SIG-M5 treated with dmso at 0.1 percent for 504 hours (cell line): Measurements from ENCODE around the gene CDC42EP1.
A peak's percentile ranks its signal among the peaks of the same experiment; 100 is the strongest.
"Not testable (repeated sequence)": the region's sequence is repeated elsewhere in the genome, so short reads cannot be mapped to it uniquely, and the experiment has no call there.

Source experiments
- DNase-seq: peaks from one replicate; lab custom pipeline; 2025; ENCODE audit not compliant: unreplicated experiment; lab: John Stamatoyannopoulos, UW

CDC42EP1 gene

DNA sequence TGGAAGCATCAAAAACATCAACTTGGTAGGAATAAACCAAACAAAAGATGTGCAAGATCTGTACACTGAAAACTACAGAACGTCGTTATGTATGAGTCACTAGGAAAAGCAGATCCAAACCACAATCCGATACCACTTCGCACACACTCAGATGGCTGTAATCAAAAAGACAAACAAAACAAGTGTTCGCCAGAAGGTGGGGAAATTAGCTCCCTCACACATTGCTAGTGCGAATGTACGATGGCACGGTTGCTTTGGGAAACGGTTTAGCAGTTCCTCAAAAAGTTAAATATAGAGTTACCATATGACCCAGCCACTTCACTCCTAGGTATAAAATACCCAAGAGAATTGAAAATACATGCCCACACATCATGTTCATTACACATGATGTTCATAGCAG, 26.3 kb upstream of the CDC42EP1 start:
- peak; percentile 60 for DNase-seq

DNA sequence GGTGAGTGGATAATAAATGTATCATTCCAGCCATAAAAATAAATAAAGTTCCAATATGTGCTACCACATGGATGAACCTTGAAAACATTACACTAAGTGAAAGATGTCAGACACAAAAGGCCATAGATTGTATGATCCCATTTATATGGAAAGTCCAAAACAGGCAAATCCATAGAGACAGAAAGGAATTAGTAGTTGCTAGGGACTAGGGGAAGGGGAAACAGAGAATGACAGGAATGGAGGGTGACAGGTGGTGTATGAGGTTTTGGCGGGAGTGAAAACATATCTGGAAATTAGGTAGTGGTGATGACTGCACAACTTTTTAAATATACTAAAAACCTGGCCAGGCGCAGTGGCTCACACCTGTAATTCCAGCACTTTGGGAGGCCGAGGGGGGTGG, 25.8 kb upstream of the CDC42EP1 start:
- DNase-seq: no peak

DNA sequence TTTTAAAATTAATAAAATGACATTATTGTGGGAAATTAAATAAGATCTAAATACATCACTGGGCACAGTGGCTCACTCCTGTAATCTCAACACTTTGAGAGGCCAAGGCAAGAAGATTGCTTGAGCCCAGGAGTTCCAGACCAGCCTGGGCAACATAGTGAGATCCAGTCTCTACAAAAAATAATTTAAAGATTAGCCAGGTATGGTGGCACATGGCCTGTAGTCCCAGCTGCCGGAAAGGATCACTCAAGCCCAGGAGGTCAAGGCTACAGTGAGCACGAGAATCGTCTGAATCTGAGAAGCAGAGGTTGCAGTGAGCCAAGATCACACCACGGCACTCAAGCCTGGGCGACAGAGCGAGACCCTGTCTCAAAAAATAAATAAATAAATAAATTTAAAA, 25.1 kb upstream of the CDC42EP1 start:
- no peak for DNase-seq

DNA sequence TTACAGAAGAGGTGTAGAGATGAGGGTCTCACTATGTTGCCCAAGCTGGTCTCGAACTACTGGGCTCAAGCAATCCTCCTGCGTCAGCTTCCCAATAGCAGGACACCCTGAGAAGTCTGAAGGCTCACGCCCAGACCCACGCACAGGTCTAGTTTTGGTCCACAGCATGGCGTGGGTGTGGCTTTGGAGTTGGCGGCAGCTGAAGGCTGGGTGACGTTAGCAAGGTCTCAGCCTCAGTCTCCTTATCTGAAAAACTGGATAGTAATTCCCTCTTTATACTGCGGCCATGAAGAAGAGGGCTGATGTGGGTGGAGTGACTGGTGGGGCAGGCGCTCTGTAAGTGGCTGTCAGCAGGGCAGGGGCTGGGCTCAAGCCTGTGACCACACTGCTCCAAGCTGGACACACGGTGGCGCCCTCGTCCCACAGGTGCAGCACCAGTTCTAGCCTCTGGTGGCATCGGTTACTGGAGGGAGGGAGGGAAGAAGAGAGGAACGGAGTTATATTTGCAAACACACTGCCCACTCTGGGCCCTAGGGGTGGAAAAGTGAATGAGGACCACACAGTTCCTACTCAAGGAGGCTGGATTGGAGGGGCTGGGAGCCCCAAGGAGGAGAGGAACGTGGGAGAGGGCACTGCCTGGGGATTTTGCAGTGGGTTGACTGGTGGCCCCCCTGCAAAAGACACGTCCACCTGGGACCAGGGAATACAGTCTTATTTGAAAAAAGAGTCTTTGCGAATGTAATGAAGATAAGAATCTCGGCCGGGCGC, 21.5 kb upstream of the CDC42EP1 start:
- peak; percentile 90 for DNase-seq

DNA sequence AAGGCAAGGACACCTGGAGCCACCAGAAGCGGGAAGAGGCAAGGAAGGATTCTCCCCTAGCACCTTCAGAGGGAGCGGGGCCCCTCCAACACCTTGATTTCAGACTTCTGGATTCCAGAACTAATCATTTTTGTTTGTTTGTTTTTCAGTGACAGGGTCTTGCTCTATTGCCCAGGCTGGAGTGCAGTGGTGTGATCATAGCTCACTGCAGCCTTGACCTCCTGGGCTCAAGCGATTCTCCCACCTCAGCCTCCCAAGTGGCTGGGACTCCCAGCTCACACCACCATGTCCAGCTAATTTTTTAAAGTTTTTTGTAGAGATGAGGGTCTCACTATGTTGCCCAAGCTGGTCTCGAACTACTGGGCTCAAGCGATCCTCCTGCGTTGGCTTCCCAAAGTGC, 20.5 kb upstream of the CDC42EP1 start:
- DNase-seq: not testable (repeated sequence)

DNA sequence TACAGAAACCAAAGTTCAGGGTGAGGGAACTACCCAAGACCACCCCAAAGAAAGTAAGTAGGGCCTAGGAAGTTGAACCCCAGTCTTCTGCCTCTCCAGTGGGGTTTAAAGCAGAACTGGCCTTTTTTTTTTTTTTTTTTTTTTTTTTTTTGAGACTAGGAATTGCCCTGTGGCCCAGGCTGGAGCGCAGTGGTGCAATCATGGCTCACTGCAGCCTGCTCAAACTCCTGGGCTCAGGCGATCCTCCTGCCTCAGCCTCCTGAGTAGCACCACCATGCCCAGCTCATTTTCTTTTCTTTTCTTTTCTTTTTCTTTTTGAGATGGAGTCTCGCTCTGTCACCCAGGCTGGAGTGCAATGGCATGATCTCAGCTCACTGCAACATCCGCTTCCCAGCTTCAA, 17.9 kb upstream of the CDC42EP1 start:
- not testable (repeated sequence) for DNase-seq

DNA sequence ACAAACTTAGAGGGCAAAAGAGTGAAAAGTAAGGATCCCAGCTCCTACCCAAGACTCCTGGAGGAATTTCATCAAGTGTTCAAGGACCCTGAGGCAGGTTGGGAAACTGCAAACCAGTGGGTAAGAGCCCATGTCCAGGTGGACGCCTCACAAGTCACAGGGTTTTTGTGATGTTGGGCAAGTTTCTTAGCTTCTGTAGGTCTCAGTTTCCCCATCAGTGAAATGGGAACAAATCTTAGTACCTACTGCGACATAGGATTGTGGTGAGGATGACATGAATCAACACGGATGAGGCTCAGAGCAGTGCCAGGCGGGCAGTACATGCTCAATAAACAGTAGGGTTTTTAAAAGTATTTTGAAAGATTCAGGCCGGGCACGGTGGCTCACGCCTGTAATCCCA, 17.3 kb upstream of the CDC42EP1 start:
- no peak for DNase-seq

DNA sequence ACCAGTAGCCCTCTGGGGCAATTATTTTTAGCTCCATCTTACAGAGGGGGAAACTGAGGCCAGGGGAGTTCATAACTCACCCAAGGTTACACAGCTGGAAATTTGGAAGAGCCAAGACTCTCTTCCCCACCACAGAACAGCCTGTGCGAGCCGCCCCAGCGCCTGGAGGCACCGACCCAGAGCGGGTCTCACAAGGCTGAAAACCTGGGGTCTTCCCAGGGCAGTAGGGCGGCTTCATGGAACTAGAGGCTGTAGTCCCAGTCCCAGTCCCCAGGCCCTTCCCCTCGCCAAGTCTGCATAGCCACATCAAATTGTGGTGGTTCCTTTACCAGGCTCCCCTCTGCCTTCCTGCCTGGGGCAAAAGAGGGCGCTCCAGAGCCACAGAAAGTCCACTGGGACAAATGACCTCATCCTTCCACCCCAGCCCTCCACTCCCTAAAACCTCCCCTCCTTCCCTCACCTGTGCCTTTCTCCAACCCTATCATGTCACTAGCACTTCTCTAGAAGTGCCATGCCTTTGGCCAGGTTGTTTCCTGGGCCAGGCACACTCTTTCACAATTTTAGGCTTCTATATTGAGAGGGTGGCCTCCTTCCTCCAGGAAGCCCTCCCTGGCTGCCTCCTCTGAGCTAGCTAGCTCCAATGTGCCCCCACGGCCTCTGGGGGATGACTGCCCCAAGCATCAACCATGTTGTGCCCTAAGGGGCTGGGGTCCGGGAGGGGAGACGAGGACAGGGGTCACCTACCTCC, 15.2 kb upstream of the CDC42EP1 start:
- peak; percentile 27 for DNase-seq

DNA sequence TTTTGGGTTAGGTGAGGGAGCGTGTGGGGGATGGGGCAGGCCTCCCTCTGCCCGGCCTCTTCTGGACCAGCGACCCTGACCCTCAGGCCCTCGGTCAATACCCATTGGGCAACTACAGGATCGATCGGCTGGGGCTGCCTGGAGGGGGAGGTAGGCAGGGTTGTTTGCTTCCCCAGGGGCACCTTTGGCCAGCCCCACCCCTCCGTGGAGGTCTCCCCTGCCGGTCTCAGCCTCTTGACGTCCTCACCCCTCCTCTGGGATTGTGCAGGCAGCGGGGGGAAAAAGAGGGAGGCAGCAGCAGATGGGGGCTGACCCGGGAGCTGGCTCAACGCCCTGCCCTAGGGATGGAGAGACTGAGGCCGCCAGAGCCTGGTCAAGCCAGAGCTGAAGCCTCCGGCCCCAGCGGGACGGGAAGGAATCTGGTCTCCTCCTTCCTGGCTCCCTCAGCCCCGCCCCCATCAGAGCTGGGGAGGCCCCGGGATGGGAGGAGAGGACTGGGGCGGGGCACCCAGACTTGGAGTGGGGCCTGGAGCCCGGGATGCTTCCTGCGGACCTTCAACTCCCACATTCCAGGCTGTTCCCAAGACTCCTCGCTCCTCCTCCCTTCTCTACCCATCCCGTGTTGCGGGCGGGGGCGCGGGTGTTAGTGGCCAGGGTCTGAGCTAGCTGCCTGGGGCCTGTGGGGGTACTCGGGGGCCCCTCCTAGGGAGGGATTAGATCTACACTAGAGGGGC, 14.4 kb upstream of the CDC42EP1 start:
- DNase-seq: no peak

DNA sequence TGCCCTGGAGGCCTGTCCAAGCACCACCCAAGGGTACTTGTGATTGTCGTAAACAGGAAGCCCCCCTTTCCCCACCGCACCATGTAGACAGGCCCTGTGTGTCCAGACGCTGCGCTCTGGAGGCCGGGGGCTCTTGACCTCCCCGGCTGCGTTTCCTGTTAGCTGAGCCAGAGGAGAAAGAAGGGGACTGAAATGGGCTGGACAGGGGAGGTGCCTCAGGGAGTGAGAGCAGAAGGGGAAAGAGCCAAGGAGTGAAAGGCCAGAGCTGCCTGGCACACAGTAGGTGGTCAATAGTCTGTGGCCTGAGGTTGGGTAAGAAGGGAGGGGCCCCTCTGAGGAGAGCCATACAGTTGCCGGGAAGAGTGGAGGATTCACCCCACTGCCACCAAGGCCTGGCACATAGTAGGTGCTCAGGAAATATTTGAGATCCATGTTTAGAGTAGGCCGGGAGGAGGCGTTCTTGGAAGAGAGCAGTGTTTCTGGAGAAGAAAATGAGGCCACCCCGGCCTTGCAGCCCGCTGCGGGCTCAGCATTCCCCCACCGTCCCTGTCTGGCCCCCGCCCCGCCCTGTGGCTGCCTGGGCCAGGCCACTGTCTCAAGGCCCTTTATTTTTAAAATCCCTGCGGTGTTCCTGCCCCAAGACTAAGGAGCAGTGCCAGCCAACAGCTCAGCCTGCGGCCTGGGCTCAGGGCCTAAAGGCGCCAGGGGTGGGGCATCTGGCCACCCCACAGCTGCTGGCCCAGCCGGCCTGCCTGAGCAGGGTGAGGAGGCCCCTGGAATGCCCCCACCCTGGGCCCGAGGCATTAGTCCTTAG, 13.6 kb upstream of the CDC42EP1 start:
- DNase-seq: no peak

DNA sequence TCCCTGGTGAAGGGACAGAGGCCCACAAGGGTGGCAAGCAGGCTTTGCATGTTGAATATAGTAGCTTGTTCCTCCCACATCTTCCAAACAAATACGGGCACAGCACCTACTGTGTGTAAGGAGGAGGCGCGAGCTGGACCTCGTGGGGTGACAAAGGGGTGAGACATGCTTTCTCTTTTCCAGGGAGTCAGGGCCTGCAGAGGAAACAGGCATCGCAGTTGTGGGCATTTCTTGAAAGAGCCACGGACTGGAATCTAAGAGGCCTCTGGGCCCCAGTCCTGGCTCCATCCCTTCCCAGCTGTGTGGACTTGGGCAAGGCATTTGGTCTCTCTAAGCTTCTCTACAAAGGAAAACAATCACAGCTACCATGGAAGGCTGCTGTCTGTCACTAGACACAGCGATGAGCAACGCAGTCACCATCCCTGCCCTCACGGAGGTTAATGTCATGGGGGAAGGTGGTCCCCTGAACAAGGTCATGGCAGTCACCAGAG, 13.0 kb upstream of the CDC42EP1 start:
- DNase-seq: no peak

DNA sequence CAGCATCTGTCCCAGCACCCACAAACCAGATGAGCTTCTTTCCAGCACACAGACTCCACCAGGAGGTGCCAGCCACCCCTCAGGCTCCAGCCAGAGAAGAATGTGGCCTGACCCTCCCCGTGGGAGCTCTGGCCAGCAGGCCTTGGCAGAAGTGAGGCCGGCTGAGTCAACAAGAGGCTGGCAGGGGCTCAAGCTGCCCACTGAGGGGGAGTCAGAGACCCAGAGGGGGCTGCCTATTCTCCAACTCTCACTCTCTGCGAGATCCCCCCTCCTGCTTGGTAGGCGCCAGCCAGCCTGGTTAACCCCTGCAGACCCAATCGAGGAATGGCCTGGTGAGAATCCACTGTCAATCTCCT, 10.6 kb upstream of the CDC42EP1 start:
- DNase-seq: no peak

DNA sequence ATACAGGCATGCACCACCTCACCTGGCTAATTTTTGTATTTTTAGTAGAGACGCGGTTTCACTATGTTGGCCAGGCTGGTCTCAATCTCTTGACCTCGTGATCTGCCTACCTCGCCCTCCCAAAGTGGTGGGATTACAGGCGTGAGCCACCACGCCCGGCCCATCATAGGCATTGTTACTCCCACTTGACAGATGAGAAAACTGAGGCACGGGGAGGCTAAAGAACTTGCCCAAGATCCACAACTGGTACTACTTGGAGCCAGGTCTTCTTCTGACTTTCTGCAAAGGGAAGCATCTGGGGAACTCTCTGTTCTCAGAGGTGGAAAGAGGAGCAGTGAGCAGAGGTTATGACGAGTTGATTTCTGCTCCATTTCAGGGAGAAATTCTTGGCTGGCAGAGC, 9.4 kb upstream of the CDC42EP1 start:
- DNase-seq: not testable (repeated sequence)

DNA sequence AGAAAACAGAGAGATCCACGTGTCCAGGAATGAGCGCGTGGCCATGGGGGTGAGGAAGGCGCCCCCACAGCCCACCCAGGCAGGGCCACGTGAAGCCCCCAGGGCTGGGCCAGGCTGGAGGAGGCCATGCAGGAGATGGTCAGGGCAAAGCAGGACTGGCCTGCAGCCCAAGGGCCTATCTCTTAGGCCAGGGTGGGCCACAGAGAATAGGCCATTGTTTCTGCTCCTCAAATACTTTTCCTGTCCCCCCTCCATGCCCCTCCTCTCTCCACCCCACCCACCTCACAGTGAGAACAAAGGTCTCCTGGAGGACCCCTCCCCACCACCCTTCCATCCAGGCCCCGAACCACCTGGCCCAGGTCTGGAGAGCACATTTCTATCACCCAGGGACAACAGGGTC, 8.3 kb upstream of the CDC42EP1 start:
- no peak for DNase-seq

DNA sequence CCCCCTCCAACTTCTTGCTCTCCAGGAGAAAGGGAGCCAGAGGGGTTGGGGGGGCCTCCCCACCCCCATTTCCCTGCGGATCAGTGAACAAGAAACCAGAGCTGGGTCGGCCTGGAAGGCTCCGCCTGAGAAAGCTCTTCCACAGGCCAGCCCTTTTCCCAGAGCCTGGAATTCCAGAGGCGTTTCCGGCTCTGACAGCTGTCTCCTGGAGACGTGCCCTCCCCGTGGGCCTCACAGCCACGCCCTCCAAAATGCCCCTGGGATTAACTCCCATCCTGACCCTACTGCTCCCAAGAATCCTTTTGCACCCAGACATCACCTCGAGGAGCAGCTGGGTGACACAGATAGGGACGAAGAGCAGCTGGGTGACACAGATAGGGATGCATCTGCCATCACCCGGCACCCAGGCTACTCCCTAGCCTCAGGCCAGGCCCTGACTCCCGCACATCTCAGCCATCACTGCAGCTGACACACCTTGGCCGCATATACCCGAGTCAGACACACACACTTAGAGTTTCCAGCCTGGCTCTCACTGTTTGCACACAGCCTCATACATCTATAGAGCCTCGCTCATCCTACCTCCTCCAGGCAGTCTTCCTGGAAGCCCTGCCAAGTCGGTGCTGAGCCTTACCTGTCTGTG, 7.6 kb upstream of the CDC42EP1 start:
- DNase-seq: no peak

DNA sequence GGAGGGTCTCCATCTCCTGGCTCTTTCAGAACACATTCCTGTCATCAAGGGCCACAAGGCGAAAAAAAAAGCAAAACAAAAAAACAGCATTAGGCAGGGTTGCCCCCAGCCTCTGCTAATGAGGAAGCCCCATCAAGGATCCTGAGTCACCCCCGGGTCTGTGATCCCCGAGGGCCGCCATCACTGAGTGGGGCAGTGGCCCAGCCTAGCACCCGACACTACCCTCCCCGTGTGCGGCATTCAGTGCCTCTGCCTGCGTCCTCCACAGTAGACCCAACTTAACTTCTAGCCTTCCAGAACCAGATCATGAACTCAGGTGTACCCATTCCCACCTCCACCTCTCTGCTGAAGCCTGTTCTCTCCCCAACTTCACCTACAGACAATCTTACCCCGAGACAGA, 6.6 kb upstream of the CDC42EP1 start:
- no peak for DNase-seq

DNA sequence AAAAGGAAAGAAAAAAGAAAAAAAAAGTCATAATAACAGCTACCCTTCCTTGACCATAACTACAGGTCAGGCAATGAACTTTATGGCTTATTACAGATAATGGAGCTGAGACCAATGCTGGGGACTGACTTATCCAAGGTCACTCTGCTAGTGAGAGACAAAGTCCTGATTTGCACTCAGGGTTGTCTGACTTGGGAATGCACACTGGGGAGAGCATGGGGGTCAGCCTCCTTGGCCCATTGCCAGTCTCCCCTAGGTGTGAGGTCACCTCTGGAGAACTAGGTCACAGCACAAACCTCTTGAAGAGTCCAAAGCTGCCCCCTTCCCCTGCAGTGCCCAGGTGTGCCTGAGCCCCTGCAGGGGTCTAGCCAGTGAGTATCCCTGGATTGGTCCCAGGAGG, 5.3 kb upstream of the CDC42EP1 start:
- no peak for DNase-seq

DNA sequence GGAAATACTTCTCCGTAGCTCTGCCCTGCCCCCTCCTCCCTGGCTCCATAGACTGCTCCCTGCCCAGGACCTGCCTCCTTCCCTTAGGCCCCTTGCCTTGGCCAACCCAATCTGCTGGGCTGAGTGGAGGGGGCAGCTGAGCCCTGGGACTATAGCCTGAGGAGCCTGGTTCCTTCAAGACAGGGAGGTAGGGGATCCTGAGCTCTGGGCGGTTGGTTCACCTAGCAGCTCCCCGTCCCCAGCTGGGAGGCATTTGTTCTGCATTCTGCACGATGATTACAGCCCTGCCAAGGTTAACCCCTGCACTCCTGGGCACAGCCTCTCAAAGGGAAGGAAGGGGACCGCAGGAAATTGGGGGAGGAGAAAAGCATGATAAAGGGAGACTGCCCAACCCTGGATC, 3.6 kb upstream of the CDC42EP1 start:
- no peak for DNase-seq

DNA sequence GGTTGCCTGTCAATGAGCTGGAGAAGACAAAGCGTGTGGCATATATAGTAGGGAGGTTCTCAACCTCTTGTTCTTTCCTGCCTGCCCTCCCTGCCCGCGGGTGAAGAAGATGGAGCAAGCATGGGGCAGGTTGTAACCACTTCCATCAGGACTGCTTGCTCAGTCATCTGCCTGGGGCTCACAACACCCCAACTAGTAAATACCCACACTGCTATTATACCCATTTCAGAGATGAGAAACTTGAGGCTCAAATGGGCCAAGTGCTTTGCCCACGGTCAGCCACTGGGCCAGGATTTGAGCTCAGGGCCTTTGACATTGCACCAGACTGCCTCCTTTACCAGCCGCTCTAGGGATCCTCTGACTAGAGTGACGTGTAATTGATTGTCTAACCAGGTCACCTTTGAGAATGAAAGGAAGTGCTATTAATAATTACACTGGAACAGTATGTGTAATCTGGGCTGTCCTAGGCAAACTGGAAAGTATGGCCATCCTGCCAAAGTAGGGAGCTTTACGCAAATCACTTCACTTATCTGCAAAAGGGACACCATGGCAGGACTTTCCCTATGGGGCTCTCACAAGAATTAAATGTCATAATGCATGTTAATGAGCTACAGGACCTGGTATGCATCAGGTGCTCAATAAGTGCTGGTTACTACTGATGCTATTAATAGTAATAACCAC, 2.8 kb upstream of the CDC42EP1 start:
- DNase-seq: no peak

DNA sequence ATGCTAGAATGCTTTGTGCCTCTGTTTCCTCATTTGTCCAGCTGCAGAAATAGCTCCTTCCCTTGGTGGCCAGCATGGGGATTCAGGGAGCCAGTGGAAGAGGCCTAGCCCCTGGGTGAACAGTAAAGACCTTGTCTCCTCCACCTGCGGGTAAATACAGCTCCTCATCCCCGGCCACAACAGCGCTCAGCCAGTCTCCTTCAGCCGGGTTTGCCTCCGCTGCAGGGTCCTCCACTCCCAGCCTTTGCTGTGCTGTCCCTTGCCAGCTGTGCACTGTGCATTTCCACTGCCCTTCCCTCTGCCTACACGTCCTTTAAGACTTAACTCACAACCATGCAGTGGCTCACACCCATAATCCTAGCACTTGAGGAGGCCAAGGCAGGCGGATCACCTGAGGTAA, 1.5 kb upstream of the CDC42EP1 start:
- no peak for DNase-seq
